Measurements from ENCODE around the gene CELF4.
"Not testable (repeated sequence)": the region's sequence is repeated elsewhere in the genome, so short reads cannot be mapped to it uniquely, and the experiment has no call there.

Gene CELF4

GRCh38 chr18:37385846-37386778, 179.5 kb downstream of the CELF4 start:
- no peak for DNase-seq

- no peak for DNase-seq
These were observed 181.6 kb downstream of the CELF4 start for GRCh38 chr18:37383846-37384595.

- no peak for DNase-seq
These were observed 182.4 kb downstream of the CELF4 start for GRCh38 chr18:37383036-37383785.

- no peak for DNase-seq
These were observed 184.0 kb downstream of the CELF4 start for GRCh38 chr18:37381554-37381953.

GRCh38 chr18:37380546-37381110, 185.0 kb downstream of the CELF4 start:
- DNase-seq = no peak

GRCh38 chr18:37378336-37379010, 187.1 kb downstream of the CELF4 start:
- DNase-seq = no peak

GRCh38 chr18:37375181-37375580, 190.4 kb downstream of the CELF4 start:
- DNase-seq = no peak

- no peak for DNase-seq
These were observed 197.3 kb downstream of the CELF4 start for GRCh38 chr18:37368110-37368954.

- no peak for DNase-seq
These were observed 201.4 kb downstream of the CELF4 start for GRCh38 chr18:37364237-37364636.

- peak; percentile 74 for DNase-seq
These were observed 203.3 kb downstream of the CELF4 start for GRCh38 chr18:37362158-37362890.

- no peak for DNase-seq
These were observed 204.1 kb downstream of the CELF4 start for GRCh38 chr18:37361335-37362157.

GRCh38 chr18:37358061-37358460, 207.5 kb downstream of the CELF4 start:
- DNase-seq = not testable (repeated sequence)

- DNase-seq = no peak
These were observed 209.8 kb downstream of the CELF4 start for GRCh38 chr18:37355772-37356171.

- DNase-seq = no peak
These were observed 214.5 kb downstream of the CELF4 start for GRCh38 chr18:37351110-37351509.

GRCh38 chr18:37348729-37349128, 216.9 kb downstream of the CELF4 start:
- DNase-seq = no peak

- DNase-seq = peak; percentile 71
These were observed 219.6 kb downstream of the CELF4 start for GRCh38 chr18:37346048-37346447.

GRCh38 chr18:37343542-37343851, 222.1 kb downstream of the CELF4 start:
- DNase-seq = no peak

- no peak for DNase-seq
These were observed 224.0 kb downstream of the CELF4 start for GRCh38 chr18:37341473-37342086.

- DNase-seq = no peak
These were observed 224.6 kb downstream of the CELF4 start for GRCh38 chr18:37341016-37341415.

Measured in islet precursor cell (in vitro differentiated cells).